Measurements from ENCODE around the gene EMILIN2.

DNA sequence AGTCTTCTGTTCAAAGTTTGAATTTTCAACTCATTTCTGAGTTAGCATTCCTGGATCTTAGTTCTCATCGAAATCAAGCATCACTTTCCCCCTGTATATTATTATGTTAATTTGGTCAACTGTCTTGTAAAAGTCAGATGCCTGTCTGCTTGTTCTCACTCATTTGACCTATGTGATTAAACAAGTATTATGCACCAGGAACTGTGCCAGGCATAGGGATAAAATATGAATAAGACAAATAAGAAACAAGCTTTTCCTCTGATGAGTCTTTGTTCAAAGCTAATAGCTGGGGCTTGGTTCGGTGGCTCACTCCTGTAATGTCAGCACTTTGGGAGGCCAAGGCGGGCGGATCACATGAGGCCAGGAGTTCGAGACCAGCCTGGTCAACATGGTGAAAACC is 19.7 kb upstream of the EMILIN2 start:
- TF ChIP-seq, protein P1, sequence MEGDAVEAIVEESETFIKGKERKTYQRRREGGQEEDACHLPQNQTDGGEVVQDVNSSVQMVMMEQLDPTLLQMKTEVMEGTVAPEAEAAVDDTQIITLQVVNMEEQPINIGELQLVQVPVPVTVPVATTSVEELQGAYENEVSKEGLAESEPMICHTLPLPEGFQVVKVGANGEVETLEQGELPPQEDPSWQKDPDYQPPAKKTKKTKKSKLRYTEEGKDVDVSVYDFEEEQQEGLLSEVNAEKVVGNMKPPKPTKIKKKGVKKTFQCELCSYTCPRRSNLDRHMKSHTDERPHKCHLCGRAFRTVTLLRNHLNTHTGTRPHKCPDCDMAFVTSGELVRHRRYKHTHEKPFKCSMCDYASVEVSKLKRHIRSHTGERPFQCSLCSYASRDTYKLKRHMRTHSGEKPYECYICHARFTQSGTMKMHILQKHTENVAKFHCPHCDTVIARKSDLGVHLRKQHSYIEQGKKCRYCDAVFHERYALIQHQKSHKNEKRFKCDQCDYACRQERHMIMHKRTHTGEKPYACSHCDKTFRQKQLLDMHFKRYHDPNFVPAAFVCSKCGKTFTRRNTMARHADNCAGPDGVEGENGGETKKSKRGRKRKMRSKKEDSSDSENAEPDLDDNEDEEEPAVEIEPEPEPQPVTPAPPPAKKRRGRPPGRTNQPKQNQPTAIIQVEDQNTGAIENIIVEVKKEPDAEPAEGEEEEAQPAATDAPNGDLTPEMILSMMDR (IDR thresholded peaks at IDR 0.05; ENCODE audit: insufficient read depth, low read depth, low read length), result no peak
- TF ChIP-seq EZH2 (IDR thresholded peaks at IDR 0.05; ENCODE audit: insufficient read depth, low read length), result no peak

Data from astrocyte (in vitro differentiated cells and primary cell).